ENCODE results near the gene PLXDC1.

- TF ChIP-seq, protein P1, sequence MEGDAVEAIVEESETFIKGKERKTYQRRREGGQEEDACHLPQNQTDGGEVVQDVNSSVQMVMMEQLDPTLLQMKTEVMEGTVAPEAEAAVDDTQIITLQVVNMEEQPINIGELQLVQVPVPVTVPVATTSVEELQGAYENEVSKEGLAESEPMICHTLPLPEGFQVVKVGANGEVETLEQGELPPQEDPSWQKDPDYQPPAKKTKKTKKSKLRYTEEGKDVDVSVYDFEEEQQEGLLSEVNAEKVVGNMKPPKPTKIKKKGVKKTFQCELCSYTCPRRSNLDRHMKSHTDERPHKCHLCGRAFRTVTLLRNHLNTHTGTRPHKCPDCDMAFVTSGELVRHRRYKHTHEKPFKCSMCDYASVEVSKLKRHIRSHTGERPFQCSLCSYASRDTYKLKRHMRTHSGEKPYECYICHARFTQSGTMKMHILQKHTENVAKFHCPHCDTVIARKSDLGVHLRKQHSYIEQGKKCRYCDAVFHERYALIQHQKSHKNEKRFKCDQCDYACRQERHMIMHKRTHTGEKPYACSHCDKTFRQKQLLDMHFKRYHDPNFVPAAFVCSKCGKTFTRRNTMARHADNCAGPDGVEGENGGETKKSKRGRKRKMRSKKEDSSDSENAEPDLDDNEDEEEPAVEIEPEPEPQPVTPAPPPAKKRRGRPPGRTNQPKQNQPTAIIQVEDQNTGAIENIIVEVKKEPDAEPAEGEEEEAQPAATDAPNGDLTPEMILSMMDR (IDR thresholded peaks at IDR 0.05): peak; percentile 69 to 95 (median 90)
- no peak for TF ChIP-seq POLR2A (IDR thresholded peaks at IDR 0.05)
Measured at GRCh38 chr17:39174920-39175694, 23.7 kb upstream of the PLXDC1 start.
